NCI-H345 treated with DMSO at 0.1 percent for 48 hours (cell line): ENCODE data around the gene CYP51A1.
A peak's percentile ranks its signal among the peaks of the same experiment; 100 is the strongest.
"Not testable (repeated sequence)": the region's sequence is repeated elsewhere in the genome, so short reads cannot be mapped to it uniquely, and the experiment has no call there.

Experiments used
- DNase-seq: peaks from one replicate; lab custom pipeline; 2025; ENCODE audit not compliant: unreplicated experiment; lab: John Stamatoyannopoulos, UW

CYP51A1 gene

GRCh38 chr7:92134271-92135051, at the start of gene CYP51A1:
TSS of gene CYP51A1 (minus strand) at chr7:92134477. CDS start at chr7:92134364, 113 bp downstream.
- peak; percentile 86 for DNase-seq

DNA sequence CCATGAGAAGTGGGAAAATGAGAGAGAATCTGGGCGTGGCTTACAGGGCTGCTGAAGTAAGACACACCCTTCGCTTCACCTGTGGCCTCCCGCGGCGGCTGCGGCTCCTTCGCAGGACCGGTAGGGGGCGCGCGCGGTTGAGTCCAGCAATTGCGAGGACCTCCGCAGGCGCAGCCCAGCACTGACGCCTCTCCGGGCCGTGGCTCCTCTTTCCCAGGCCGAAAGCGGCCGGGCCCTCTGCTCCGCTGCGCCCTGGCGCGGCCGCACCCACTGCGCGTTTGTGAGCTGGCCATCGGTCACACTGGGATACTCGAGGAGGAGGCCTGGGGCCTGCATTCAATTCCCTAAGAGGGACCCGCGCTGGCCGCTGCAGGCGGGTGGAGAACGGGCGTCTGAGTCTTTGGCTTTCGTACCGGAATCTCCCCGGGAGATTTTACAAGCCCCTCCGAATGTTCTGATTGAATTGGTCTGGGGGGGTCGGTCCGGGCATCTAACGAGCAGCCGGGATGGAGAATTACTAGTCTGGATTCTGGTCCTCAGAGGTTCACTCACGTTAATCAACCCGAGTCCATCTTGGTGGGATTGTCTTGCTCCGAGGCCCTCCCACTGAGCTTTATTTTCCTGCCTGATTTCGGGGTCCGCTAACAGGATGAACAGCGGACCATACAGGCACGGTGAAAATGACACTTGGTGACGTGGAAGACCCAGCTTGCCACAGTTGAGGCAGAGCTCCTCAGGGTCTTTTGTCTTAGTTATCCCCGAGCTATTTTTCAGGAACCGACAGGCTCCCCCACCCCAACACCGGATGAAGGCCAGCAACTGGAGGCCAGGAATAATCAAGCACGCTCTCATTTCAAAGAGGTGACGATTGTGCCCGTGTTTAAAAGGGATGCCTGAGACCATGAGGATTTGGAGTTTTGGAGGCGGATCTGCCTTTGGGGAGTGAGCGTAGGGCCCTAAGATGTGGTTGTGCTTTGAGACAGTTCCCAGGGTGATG, 44.9 kb upstream of the CYP51A1 start, which contains the start of gene LRRD1:
Gene LRRD1 (minus strand): TSS at position 215 of the 997 bp plus-strand sequence. CDS start 13,940 bp downstream, outside the sequence.
- no peak for DNase-seq

GRCh38 chr7:92177362-92177761, 43.1 kb upstream of the CYP51A1 start:
- no peak for DNase-seq

- DNase-seq: not testable (repeated sequence)
These were observed 35.3 kb upstream of the CYP51A1 start for GRCh38 chr7:92169529-92169928.

- no peak for DNase-seq
These were observed 27.0 kb upstream of the CYP51A1 start for GRCh38 chr7:92161271-92161670.

GRCh38 chr7:92158660-92159575, 24.6 kb upstream of the CYP51A1 start:
- DNase-seq: no peak

DNA sequence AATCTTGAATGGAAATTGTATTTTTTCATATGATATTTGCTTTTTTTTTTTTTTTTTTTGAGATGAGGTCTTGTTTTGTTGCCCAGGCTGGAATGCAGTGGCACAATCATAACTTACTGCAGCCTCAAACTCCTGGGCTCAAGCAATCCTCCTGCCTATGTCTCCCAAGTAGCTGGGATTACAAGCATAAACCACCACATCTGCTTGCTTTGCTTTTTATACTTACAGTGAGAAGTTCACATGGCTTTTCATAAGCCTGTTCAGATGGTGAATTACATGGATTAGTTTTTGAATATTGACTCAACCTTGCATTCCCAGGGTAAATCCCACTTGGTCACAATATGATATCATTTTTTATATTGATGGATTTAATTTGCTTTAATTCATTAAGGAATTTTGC, 22.7 kb upstream of the CYP51A1 start:
- no peak for DNase-seq

DNA sequence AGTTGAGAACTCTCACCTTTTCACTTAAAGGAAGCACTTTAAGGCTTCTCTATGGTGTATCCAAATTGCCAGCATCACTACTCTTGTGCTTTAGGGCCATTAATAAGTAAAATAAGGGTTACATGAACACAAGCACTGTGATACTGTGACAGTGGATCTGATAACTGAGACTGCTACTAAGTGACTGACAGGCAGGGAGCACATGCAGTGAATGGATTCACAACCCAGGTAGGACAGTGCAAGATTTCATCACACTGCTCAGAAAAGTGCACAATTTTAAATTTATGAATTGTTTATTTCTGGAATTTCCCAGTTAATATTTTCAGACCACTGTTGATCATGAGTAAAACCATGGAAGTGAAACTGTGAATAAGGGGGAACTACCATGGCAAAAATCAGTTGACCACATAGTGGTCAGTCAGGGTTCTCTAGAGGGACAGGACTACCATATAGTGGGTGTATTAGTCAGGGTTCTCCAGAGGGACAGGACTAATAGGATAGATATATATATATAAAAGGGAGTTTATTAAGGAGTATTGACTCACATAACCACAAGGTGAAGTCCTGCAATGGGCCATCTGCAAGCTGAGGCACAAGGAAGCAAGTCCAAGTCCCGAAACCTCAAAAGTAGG, 20.9 kb upstream of the CYP51A1 start:
- DNase-seq: no peak

- DNase-seq: no peak
These were observed 16.3 kb upstream of the CYP51A1 start for GRCh38 chr7:92150450-92151017.

- DNase-seq: no peak
These were observed 15.5 kb upstream of the CYP51A1 start for GRCh38 chr7:92149736-92150239.

GRCh38 chr7:92143192-92143880, 9.1 kb upstream of the CYP51A1 start:
- DNase-seq: not testable (repeated sequence)

DNA sequence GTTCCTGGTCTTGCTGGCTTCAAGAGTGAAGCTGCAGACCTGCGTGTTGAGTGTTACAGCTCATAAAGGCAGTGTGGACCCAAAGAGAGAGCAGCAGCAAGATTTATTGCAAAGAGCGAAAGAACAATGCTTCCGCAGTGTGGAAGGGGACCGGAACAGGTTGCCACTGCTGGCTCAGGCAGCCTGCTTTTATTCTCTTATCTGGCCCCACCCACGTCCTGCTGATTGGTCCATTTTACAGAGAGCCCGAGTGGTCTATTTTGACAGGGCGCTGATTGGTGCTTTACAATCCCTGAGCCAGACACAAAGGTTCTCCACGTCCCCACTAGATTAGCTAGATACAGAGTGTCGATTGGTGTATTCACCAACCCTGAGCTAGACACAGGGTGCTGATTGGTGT, 8.5 kb upstream of the CYP51A1 start:
- not testable (repeated sequence) for DNase-seq

DNA sequence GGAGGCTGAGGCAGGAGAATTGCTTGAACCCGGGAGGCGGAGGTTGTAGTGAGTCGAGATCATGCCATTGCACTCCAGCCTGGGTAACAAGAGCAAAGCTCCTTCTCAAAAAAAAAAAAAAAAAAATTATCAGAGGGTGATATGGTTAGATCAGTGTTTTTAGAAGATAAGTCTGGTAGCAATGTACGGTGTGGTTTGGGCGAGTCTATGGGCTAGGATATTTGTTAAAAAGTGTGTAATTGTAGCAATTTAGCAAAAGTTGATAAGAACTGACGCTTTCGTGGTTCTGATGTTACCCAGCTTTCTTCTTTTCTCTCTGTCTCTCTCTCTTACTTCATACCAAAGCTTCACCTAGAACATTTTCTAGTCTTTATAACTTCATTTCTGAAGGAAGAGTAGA, 6.9 kb upstream of the CYP51A1 start:
- DNase-seq: no peak

DNA sequence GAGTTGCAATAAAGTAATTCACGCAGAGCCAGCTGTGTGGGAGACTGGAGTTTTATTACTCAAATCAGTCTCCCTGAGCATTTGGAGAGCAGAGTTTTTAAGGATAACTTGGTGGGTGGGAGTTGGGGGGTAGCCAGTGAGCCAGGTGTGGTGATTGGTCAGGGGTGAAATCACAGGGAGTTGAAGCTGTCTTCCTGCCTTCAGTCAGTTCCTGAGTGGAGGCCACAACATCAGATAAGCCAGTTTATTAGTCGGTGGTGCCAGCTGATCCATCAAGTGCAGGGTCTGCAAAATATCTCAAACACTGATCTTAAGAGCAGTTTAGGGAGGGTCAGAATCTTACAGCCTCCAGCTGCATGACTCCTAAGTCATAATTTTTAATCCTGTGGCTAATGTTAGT, 3.3 kb upstream of the CYP51A1 start:
- DNase-seq: no peak

DNA sequence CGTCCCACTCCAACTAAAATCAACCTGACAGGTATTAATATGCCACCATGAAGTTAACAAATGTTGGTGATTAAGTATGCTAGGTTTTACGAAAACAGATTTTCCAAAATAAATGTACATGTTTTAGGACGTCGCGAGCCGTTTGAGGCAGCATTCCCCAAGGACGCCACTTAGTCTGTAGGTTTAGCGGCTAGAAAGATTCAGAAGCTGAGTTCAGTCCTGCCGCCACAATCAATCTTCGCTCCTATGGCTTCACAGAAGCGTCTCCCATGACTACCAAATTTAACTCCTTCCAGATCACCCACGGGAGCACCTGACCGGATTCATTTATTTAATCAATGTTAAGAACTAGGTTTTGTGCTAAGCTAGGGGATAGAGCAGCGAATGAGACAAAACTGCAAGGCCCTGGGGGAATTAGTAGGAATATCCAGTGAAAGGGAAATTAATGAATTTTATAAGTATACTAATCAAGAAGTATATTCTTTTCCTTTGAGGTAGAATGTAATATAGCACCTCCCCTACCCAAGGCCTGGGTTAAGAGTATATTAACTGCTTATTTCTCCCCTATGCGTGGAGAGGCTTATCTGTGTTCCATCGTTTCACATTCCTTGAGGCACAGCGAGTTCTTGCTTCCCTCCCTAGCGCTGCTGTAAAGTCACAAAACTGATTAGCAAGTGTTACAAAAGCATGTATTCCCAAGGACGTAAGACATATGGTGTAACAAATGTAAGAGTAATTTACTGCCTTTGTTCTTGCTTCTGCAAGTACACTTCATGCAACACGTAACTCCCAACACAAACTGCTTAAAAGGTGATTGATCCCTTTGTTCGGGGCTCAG, 994 bp upstream of the CYP51A1 start:
- peak; percentile 63 for DNase-seq

DNA sequence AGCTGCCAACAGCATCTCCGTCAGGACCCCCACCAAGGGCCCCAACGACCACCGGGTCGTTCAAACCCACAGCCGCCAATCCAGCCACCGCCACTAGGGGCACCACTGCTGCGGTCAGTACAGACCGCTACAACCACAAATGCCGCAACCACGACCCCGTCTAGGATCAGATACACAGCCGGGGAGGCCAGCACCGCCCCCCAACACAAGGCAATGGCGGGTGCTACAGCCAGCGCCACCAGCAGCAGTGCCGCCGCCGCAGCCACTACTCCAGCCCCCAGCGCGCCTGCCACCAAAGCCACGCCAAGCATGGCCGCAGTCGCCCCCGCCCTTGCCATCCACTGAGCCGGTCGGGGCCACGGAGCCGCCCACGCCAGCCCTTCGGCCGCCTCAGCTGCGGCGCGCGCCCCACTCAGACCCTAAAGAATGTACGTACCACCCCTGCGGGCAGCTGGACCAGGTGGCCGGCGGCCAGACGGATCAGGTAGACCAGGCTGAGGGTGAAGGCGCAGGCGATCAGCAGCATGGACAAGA, 473 bp downstream of the CYP51A1 start:
- DNase-seq: peak; percentile 37

- DNase-seq: no peak
These were observed 1.0 kb downstream of the CYP51A1 start for GRCh38 chr7:92133133-92133736.
